Hepatocyte (in vitro differentiated cells): ENCODE measurements around the gene MEOX2. TPM values are rescaled to one million over a fixed set of nuclear protein-coding genes. Genes with fewer than 3 reads are reported as not detected.
A peak's percentile ranks its signal among the peaks of the same experiment; 100 is the strongest.

Source experiments
- DNase-seq: peaks from one replicate; pipeline ENCODE4 v3.0.0-alpha.2; 2016; ENCODE audit warnings: low spot score
- H2AFZ ChIP-seq: fragments of 200-600 bp; sonication (generic); 2 replicates; pipeline ENCODE4 v1.6.0; 2016; ENCODE audit warnings: antibody characterized with exemption, mild to moderate bottlenecking
- H3K27ac ChIP-seq: fragments of 200-600 bp; sonication (generic); 2 replicates; pipeline ENCODE4 v1.5.1; 2016; ENCODE audit warnings: mild to moderate bottlenecking
- H3K27me3 ChIP-seq: fragments of 200-600 bp; sonication (generic); 2 replicates; pipeline ENCODE4 v1.6.1; 2016
- H3K36me3 ChIP-seq: fragments of 200-600 bp; sonication (generic); replicated peaks from 2 replicates; pipeline ENCODE4 v1.5.1; 2016; ENCODE audit warnings: low read depth; ENCODE audit not compliant: insufficient read depth
- H3K4me1 ChIP-seq: fragments of 200-600 bp; sonication (generic); 2 replicates; pipeline ENCODE4 v1.5.1; 2016; ENCODE audit warnings: mild to moderate bottlenecking, moderate library complexity; ENCODE audit not compliant: insufficient read depth
- H3K4me2 ChIP-seq: fragments of 200-600 bp; sonication (generic); 2 replicates; pipeline ENCODE4 v1.6.0; 2016
- H3K4me3 ChIP-seq: fragments of 200-600 bp; sonication (generic); 2 replicates; pipeline ENCODE4 v1.5.1; 2016; ENCODE audit warnings: mild to moderate bottlenecking
- H3K79me2 ChIP-seq: fragments of 200-600 bp; sonication (generic); 2 replicates; pipeline ENCODE4 v1.6.0; 2017; ENCODE audit warnings: mild to moderate bottlenecking
- H3K9me2 ChIP-seq: fragments of 200-600 bp; sonication (generic); replicated peaks from 2 replicates; pipeline ENCODE4 v1.6.0; 2017; ENCODE audit warnings: mild to moderate bottlenecking; ENCODE audit not compliant: insufficient read depth
- H3K9me3 ChIP-seq: fragments of 200-600 bp; sonication (generic); 2 replicates; pipeline ENCODE4 v1.5.1; 2016; ENCODE audit warnings: low read depth, mild to moderate bottlenecking
- H4K20me1 ChIP-seq: fragments of 200-600 bp; sonication (generic); 2 replicates; pipeline ENCODE4 v1.6.0; 2016; ENCODE audit warnings: mild to moderate bottlenecking; ENCODE audit not compliant: insufficient read depth, poor library complexity, severe bottlenecking
- EZH2 ChIP-seq: fragments of 200-600 bp; sonication (generic); IDR thresholded peaks from 2 replicates; pipeline ENCODE4 v1.6.1; 2016; ENCODE audit warnings: antibody characterized with exemption, mild to moderate bottlenecking, borderline replicate concordance
- EZH2phosphoT487 ChIP-seq: fragments of 200-600 bp; sonication (generic); IDR thresholded peaks from one replicate; pipeline ENCODE4 v1.6.1; 2018; ENCODE audit warnings: antibody characterized with exemption, mild to moderate bottlenecking, low read depth, moderate library complexity; ENCODE audit not compliant: unreplicated experiment, severe bottlenecking
- WGBS: methylation state at CpG from one replicate; pipeline ENCODE4 v1.1.6; 2016; ENCODE audit warnings: low lambda C conversion rate; ENCODE audit errors: missing lambda C conversion rate; 5-methylcytosine and 5-hydroxymethylcytosine counted together
- polyA plus RNA-seq: library from polyadenylated mRNA; unstranded; fragments of >200 nt; fragmentation: Nextera tagmentation; extraction: Ambion mirVana; gene quantifications from 2 replicates; pipeline ENCODE4 v1.2.1, GENCODE V29; 2016
- total RNA-seq: library from RNA; depleted of rRNA; stranded (reverse); fragments of >200 nt; gene quantifications from 2 replicates; pipeline ENCODE4 v1.2.3, GENCODE V29; 2014
- TF ChIP-seq, protein P1 (sequence below): fragments of 200-600 bp; sonication (generic); IDR thresholded peaks from 2 replicates; pipeline ENCODE4 v1.5.1; 2016; ENCODE audit warnings: antibody characterized with exemption, mild to moderate bottlenecking; ENCODE audit not compliant: poor library complexity

MEOX2 gene
- total and polyA plus RNA-seq, 2 experiments from 2014 or later, result 1.3 to 2.0 TPM

DNA sequence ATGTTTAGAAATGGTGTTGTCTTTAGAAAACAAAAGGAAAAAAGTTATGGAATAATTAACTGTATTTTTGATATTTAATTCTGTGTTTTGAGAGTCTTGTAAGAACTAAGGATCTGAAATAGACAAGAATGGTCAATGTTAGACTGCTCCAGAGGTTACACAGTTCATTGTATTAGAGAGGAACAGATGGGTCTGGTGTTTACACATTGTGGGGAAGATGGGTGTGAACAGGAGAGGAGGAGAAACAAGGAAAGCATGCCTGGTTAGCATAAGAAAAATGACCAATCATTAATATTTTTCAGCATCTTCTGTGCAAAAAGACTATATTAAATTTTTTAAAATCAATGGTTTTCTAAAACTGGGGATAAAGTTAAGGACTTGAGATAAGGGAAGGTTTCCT is 11.9 kb downstream of the MEOX2 start:
- TF ChIP-seq EZH2, result no peak
- TF ChIP-seq EZH2phosphoT487, result no peak
- TF ChIP-seq, protein P1, sequence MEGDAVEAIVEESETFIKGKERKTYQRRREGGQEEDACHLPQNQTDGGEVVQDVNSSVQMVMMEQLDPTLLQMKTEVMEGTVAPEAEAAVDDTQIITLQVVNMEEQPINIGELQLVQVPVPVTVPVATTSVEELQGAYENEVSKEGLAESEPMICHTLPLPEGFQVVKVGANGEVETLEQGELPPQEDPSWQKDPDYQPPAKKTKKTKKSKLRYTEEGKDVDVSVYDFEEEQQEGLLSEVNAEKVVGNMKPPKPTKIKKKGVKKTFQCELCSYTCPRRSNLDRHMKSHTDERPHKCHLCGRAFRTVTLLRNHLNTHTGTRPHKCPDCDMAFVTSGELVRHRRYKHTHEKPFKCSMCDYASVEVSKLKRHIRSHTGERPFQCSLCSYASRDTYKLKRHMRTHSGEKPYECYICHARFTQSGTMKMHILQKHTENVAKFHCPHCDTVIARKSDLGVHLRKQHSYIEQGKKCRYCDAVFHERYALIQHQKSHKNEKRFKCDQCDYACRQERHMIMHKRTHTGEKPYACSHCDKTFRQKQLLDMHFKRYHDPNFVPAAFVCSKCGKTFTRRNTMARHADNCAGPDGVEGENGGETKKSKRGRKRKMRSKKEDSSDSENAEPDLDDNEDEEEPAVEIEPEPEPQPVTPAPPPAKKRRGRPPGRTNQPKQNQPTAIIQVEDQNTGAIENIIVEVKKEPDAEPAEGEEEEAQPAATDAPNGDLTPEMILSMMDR, result no peak
- no peak overlapping the region for H3K4me2 ChIP-seq
- H3K4me3 ChIP-seq, result no peak overlapping the region
- no peaks in the 10 kb centered on the region for H3K27me3 ChIP-seq
- H2AFZ ChIP-seq, result no peak overlapping the region
- H3K4me1 ChIP-seq, result no peaks in the 10 kb centered on the region
- H4K20me1 ChIP-seq, result no peaks in the 10 kb centered on the region
- no peaks in the 10 kb centered on the region for H3K9me3 ChIP-seq
- H3K79me2 ChIP-seq, result no peaks in the 10 kb centered on the region
- no peaks in the 10 kb centered on the region for H3K36me3 ChIP-seq
- no peaks in the 10 kb centered on the region for H3K9me2 ChIP-seq
- DNase-seq, result no peak
- no peak overlapping the region for H3K27ac ChIP-seq

- Histone ChIP-seq H3K9me2 (no peaks in the 10 kb centered on the region), H4K20me1 (no peaks in the 10 kb centered on the region), H3K9me3 (no peaks in the 10 kb centered on the region), H3K4me1 (no peaks in the 10 kb centered on the region), H3K4me3 (no peak overlapping the region), H3K4me2 (no peak overlapping the region), H3K36me3 (no peaks in the 10 kb centered on the region), H2AFZ (no peak overlapping the region), H3K27ac (no peak overlapping the region), H3K27me3 (no peaks in the 10 kb centered on the region), H3K79me2 (no peaks in the 10 kb centered on the region)
- no peak for DNase-seq
- TF ChIP-seq, protein P1, result no peak
- TF ChIP-seq EZH2phosphoT487 (no peak), EZH2 (no peak)
- WGBS, result 94% methylated on average over 10 of the region's 10 CpGs
These were observed 16.9 kb downstream of the MEOX2 start for GRCh38 chr7:15669443-15670090.

DNA sequence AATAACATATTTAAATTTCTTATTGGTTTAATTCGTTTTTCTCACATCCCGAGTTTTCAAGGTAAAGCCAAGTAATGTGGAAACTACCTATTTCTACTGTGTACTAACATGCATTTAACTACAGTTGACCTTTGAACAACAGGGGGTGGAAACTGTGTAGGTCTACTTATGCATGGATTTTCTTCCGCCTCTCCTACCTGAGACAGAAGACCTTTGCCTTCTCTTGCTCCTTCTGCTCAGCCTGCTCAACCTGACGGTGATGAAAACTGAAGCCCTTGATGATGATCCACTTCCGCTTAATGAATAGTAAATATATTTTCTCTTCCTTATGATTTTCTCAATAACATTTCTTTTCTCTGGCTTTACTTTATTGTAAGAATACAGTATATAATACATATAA is 18.5 kb downstream of the MEOX2 start:
- Histone ChIP-seq H4K20me1 (no peaks in the 10 kb centered on the region), H3K4me2 (no peak overlapping the region), H3K4me3 (no peak overlapping the region), H3K36me3 (no peaks in the 10 kb centered on the region), H2AFZ (no peak overlapping the region), H3K79me2 (no peaks in the 10 kb centered on the region), H3K27ac (peak overlapping the region; percentile 19), H3K9me2 (no peaks in the 10 kb centered on the region), H3K4me1 (no peaks in the 10 kb centered on the region), H3K27me3 (no peaks in the 10 kb centered on the region), H3K9me3 (no peaks in the 10 kb centered on the region)
- WGBS, result 82% methylated on average over 5 of the region's 5 CpGs
- TF ChIP-seq EZH2phosphoT487 (no peak), EZH2 (no peak)
- TF ChIP-seq, protein P1, result no peak
- DNase-seq, result peak; percentile 57

- no peaks in the 10 kb centered on the region for H4K20me1 ChIP-seq
- H3K4me2 ChIP-seq, result no peak overlapping the region
- H3K27me3 ChIP-seq, result no peaks in the 10 kb centered on the region
- H3K9me3 ChIP-seq, result no peaks in the 10 kb centered on the region
- WGBS, result 91% methylated on average over 1 of the region's 1 CpG
- no peak overlapping the region for H3K27ac ChIP-seq
- H2AFZ ChIP-seq, result no peak overlapping the region
- no peaks in the 10 kb centered on the region for H3K9me2 ChIP-seq
- H3K4me3 ChIP-seq, result no peak overlapping the region
- H3K36me3 ChIP-seq, result no peaks in the 10 kb centered on the region
- no peaks in the 10 kb centered on the region for H3K79me2 ChIP-seq
- no peaks in the 10 kb centered on the region for H3K4me1 ChIP-seq
- DNase-seq, result no peak
- TF ChIP-seq EZH2 (no peak), EZH2phosphoT487 (no peak)
- TF ChIP-seq, protein P1, result no peak
These were observed 24.0 kb downstream of the MEOX2 start for GRCh38 chr7:15662451-15662850.
